Stimulated activated CD8-positive, alpha-beta memory T cell treated with anti-CD3 and anti-CD28 coated beads, Interleukin-4, amount 100 ng/mL, for 24 hours (primary cell): ENCODE data around the gene WDR37.

Experiments used
- DNase-seq: peaks from one replicate; pipeline ENCODE4 v3.0.0-alpha.2; 2020; ENCODE audit warnings: low read depth

WDR37 gene

DNA sequence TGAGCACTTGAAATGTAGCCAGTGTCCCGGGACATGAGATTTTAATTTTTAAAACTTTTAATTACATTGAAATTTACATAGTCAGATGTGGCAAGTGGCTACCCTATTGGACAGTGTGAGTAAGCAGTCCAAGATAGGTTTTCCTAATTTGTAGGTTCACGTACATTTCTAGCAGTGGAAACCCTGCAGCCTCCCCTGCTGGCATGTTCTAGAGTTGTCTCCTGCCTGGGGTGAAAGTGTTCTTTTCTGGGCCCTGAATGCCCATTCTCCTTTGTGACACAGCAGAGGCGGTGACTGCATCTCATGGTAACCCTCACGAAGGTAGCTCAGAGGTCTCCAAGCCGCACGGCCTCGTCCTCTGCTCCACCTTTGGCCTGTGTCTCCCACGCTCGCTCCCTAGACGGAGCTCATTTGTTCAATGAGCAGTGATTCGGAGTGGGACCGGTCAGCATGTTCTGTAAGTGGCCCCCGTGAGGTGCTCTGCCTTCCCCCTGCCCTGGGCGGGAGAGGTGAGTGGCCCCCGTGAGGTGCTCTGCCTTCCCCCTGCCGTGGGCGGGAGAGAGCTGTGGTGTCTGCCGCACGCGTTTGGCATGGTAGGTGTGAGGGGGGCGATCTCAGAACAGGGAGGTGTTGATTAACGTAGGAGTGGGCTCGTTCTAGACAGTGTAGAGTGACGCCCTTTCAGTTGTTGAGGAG lies 18.0 kb downstream of the WDR37 start:
- no peak for DNase-seq

DNA sequence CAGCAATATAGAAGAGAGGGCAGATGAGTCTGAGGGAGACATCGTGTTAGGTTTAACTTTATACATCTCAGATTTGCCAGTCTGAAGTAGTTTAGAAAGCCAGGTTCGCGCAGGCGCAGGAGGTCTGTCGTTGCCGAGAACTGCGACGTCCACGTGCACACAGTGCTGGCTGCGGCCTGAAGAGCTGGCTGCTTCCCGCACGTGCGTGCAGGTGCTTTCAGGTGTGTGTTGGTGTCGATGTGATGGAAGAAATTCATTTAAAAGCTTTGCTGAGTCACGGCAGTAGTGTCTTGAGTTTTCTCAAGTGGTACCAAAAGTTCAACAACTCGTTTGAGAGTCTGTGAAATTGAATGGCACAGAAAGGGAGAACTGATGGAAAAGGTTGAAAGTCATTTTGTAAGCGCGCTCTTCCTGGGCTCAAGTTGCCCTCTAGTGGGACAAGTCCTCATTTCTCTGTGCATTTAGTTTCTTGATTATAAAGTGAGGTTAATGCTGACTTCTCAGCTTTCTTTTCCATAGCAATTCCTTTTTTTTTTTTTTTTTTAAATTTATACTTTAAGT lies 18.6 kb downstream of the WDR37 start:
- no peak for DNase-seq

DNA sequence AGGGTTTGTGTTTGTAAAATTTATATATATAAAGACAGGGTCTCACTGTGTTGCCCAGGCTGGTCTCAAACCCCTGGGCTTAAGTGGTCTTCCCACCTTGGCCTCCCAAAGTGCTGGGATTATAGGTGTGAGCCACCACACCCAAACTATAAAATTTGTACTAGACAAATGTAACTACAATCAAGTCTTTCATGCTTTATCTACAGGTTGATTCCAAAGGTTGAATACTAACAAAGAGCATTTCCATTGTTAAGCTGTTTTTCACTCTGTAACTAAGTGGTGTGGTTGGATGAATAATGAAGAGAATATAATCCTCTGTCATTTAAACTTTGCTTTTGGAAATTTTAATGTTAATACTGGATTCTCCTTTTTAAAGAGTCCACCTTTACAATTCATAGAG lies 22.5 kb downstream of the WDR37 start:
- no peak for DNase-seq

DNA sequence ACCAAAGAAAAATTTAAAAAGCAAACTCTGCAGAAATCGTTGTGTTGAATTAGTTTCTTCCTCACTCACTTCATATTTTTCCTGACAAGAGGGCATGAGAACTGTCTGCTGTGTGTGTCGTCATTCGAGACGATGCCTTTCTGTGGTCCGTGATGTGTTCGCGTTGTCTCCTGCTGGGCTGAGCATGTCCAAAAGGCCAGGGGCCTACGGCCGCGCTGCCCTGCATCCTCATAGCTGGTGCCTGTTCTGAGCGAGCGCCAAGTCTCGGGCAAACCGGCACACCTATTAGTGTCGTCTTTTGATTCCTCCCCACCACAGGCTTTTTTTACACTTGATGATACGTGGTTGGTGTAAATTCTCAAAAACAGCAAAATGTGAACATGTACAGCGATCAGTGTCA lies 27.4 kb downstream of the WDR37 start:
- DNase-seq, result no peak

DNA sequence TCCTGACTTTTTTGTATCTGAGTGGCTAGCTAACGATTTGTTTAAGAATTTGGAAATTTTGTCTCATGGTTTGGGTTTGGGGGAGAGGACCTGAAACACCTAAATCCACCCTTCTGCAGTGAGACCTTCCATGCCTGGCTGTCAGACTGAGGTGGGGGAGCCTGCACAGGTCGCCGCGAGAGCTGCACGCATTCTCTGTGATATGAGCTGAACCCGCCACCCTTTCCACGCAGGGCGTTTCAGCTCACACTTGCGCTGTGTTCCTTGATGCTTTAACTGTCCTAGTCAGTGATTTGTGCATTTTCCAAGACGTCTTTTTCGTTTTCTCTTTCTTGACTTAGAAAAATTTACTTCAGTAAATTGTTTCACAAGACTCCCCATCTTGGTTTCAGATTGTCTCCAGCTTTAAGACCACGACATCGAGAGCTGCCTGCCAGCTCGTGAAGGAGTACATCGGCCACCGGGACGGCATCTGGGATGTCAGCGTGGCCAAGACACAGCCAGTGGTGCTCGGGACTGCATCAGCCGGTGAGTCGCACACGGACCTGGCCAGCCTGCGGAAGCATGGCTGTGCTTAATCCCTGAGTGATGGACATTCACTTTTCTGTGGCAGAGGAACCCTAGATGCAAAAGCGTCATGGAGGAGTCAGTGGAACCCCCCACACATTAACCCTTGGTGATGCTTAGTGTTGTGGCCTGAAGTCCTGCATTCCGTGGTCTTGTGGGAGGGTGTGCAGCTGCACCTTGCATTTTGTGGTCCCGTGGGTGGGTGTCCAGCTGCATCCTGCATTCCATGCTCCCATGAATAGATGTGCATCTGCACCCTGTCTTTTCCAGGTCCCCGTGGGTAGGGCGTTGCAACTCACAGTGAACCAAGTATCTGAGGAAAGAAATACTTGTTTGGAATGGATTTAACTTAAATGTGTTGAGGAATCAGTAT lies 28.1 kb downstream of the WDR37 start:
- DNase-seq, result no peak

DNA sequence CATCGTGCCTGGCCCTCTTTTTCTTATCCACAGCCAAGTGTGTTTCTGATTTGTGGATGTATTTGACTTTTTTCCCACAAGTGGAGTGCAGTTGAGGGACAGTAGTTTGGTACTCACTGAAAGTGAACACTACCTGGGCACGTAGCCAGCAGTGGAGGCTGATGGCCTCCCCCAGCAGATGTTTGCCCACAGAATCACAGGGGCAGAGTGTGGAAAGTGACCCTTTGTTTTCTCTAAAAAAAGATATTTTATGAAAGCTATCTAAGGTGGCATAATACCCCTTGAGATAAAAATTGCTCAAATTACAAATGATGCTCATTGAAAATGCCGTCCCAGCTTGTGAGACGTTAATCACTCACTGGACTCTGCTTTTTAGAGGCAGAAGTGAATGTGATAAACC lies 29.1 kb downstream of the WDR37 start:
- no peak for DNase-seq

DNA sequence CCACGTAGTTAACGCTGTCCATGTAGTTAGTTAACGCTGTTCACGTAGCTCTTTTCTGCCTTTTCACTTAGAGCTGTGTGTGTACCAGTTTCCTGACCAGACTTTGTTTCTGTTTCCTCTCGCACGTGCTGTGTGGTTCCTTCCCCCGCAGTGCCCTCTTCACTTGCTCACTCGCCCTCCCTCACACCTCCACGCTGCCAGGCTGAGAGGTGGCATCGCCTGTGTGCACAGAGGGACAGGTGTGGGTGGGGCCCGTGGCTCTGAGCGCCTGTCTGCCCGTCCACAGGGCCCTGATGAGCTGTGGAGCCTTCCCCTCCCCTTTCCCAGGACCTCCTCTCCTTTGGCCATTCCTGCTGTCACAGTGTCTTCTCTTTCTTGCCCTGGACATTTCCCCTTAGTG lies 30.6 kb downstream of the WDR37 start:
- DNase-seq, result no peak

DNA sequence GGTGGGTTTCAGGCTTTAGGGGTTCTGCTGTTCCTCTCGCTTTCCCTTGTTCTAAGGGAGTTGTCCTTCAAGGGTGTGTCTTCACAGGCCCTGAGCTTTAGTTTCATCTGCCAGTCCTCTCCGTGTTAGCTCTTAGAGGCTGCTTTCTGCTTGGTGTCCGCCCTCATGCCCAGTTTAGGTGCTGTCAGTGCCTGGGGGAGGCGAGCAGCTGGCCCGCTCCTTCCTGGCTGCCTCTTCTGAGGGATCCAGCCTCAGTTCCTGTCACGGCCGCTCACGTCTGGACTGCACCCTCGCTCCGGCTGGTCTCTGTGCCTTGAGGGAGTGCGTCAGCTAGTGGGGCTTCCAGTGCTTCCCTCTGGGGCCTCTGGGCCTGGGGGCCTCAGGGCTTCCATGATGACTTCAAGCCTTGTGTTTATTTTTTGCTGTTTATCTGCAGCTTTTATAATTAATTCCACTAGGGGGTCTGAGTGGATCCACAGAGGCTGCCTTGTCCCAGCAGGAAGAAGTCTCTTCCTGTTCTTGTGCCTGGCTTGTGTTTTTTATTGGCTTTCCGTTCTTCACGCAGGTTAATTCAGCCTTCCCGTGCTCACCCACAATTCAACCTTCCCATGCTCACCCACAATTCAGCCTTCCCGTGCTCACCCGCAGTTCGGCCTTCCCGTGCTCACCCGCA lies 33.0 kb downstream of the WDR37 start:
- no peak for DNase-seq

DNA sequence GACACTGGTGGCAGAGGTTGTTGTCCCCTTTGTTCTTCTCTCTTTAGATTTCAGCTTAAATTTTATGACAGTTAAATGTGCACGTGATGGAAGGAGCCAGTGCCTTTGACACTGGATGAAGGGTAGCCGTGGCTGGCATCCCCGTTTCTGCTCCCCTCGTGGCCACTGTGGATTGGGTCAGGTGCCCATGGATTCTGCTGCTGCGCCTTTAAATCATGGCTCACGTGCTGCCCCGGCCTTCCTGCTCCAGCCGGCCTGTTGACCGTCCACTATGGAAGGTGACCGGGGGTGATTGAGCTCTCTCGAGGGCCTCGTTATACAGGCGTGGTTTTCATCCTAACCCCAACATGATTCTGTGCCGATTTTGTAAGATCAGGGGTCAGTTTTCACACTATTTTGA lies 34.5 kb downstream of the WDR37 start:
- DNase-seq, result no peak

DNA sequence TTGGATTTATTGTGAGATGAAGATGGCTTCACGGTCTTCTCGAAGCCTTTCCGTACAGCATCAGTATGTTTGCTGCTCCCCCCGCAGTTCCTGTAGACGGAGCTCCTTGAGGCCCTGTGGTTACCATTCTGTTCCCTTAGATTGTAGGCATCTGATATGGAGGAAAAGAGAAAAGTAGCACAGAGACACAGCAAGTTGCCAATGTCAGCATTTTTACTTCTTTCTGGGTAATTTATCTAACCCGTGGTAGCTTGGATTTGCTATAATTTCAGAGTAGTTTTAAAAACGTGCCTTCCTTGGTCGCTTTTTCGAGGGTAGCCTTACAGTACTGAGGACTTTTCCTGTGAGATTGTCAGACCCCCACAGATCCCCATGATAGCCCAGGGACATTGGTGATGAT lies 37.5 kb downstream of the WDR37 start:
- no peak for DNase-seq

DNA sequence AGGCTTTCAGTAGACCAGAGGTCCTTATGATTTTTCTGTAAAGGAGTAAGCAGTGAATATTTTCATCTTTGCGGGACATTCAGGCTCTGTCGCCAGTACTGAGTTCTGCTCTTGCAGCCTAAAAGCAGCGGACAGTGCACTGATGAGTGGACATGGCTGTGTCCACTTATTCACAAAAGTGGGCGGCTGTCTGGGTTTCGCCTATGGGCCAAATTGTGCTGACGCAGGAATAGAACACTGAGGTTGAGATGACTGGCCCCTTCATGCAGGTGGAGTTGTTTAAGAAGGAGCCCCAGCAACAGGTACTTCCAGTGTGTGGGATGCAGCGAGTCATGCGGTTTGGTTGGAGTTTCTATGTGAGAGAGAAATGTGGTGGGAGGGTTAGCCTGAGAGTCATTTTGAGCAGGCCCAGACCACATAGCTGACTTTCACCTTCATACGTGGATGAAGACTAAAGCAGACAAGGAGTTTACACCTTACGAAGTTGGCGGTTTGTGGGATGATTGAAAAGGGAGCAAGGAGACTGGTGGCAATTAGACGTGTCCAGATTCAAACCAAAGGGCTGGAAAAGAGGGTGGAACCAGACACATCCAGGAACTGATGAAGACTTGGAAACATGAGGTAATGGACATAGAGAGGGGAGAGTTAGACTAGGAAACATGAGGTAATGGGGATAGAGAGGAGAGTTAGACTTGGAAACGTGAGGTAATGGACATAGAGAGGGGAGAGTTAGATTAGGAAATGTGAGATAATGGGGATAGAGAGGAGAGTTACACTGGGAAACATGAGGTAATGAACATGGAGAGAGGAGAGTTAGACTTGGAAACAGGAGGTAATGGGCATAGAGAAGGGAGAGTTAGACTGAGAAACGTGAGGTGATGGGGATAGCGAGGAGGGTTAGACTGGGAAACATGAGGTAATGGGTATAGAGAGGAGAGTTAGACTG lies 38.2 kb downstream of the WDR37 start:
- peak; percentile 42 for DNase-seq

DNA sequence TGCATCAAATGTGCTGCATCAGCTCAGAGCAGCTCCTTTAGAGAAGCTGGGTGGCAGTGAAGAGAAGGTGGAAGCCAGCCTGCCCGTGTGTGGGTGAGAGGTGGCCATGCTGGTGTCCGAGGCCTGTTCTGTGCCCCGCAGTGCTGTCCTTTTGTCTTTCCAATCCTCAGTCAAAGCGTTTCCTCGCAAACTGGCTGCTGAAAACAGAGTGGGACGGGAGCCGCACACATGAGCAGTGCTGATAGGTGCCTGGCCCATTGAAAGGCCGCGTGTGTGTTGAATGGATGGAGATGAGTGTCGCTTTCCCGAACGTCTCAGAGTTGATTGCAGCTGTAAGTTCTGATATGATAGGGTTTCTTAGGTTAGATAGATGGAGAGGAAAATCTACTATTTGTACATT lies 39.3 kb downstream of the WDR37 start:
- no peak for DNase-seq

DNA sequence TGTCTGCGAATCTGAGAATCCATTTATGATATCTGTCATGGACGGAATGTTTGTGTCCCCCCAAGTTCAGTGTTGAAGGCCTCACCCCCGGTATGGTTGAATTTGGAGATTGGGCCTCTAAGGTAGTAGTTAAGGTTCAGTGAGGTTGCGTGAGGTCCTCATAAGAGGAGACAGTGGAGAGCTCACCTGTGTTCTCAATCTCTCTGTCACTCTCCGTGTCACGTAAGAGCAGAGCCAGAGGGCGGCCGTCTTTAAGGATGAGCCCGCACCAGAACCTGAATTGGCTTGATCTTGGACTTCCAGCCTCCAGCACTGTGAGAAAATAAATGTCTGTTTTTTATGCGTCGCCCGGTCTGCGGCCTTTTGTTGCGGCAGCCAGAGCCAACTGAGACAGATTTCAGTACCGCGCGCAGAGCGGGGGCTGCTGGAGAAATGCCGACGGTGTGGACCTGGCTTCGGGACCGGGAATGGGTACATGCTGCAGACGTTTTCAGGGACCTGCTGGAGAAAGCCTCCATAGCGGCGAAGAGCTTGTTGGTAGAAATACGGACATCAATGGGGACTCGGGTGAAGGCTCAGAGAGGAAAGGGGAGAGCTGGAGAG lies 40.2 kb downstream of the WDR37 start:
- no peak for DNase-seq

DNA sequence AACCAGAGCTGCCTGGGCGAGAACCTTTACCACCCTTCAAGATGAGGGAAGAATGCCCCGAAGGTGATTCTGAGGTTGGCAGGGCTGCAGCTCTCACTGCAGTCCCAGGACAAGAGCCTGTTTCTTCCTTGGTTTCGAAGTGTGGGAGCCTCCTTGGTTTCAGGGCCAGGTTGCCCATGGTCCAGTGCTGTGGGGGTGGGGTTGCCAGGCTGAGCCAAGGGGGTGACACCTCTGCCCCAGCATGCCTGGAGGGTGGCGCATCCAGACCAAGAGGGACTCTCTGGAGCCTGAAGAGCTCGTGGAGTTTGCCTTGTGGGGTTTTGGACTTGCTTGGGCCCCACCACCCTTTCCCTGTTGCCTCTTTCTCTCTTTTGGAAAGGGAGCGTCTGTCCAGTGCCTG lies 41.3 kb downstream of the WDR37 start:
- no peak for DNase-seq

DNA sequence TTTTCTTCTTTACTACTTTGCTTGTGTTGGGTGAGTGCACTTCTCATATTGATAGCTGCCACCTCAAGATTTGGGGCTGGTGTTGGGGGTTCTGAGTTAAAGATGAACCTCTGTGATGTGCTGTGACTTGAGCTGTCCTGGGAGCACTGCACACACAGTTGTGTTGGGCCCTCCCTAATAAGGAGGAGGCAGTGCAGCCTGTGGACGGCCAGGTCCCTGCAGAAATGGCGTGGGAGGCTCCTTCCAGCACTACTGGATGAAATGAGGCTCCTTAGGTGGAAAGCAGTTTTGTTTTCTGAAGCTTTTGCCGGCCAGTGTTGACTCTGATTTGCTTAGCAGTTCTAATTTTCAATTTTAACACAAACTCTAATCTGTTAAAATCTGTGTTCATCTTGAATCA lies 44.0 kb downstream of the WDR37 start:
- DNase-seq, result no peak

DNA sequence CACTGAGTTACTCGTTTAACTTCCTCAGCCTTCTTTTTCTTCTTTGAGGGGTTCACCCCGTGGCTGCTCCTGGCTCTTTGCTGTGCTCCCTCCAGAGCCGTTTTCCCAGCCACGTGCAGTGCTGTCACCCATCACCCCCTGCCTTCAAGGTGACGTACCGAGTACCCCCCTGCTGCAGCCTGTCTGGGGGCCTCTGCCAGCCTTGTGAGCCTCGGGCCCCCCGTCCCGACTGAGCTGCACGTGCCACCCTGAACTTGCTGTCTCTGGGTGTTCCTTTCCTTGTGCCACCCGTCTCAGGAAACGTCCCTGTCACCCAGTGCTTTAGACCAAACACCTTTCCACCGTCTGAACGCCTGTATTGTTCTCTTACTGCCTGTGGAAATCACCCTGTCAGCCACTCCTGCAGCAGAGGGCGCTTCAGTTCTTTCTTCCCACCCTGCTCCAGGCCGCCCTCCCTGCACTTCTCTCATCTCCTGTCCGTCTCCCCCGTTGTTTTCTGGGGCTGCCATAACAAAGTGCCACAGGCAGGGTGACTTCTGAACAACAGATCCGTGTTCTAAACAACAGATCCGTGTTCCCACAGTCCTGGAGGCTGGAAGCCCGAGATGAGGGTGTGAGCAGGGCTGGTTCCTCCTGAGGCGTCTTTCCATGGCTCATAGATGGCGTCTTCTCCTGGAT lies 44.6 kb downstream of the WDR37 start:
- DNase-seq, result no peak

DNA sequence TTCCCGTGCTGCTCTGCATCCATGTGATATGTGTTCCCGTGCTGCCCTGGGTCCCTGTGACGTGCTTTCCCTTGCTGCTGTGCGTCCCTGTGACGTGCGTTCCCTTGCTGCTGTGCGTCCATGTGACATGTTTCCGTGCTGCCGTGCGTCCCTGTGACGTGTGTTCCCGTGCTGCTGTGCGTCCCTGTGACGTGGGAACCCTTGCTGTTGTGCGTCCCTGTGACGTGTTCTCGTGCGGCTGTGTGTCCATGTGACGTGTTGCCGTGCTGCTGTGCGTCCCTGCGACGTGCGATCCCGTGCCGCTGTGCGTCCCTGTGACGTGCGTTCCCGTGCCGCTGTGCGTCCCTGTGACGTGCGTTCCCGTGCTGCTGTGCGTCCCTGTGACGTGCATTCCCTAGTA lies 45.8 kb downstream of the WDR37 start:
- DNase-seq, result no peak

DNA sequence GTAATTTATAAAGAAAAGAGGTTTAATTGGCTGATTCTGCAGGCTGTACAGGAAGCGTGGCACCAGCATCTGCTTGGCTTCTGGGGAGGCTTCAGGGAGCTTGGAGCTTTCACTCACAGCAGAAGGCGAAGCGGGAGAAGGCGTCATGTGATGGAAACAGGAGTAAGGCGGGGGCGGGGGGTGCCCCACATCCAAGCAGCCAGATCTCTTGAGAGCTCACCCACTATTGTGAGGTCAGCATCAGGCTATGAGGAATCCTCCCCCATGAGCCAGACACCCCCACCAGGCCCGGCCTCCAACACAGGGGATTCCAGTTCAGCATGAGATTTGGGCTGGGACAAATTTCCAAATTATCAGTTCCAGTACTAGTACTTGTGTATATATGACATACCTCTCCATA lies 46.2 kb downstream of the WDR37 start:
- peak; percentile 14 for DNase-seq

DNA sequence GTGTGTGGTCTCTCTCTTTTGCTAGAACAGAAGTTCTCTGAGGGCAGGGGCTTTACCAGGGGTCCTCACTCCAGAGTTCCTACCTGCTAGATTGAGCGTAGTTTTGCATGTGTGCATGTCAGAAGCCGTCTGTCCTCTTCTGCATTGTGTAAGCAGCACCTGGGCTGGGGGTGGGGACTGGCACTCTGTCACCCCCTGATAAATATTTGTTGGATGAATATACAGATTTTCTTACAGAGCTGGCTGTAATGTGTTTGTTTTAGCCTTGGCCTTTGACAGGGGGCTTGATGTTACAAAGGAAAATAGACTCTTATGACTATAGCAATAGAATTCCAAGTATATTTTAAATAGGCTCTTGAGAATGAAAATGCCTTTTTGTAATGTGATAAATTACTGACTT lies 46.6 kb downstream of the WDR37 start:
- no peak for DNase-seq

DNA sequence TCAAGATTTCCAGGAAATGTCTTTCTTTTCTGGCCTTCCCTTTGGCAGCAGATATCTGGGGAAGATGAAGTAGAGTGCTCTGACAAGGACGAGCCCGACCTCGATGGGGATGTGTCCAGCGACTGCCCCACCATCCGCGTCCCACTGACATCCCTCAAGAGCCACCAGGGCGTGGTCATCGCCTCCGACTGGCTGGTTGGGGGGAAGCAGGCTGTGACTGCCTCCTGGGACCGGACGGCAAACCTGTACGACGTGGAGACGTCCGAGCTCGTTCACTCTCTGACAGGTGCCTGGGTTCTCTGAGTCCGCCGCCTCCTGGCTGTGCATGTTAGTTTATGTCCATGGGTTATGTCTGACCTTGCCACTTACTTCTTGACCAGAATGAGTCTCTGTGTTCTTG lies 47.4 kb downstream of the WDR37 start:
- no peak for DNase-seq

DNA sequence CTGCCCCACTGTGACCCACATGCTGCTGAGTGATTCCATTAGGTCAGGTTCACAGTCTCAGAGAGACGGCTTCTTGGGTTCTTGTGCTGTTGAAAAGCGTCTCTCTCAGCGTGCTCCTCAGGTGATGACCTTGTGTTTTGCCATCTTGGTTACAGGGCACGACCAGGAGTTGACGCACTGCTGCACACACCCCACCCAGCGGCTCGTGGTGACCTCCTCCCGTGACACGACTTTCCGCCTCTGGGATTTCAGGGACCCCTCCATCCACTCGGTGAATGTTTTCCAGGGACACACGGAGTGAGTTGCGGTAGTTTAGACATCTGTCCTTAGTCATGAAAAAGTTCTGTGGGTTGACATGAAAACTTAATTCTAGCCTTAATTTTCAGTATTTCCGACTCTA lies 48.8 kb downstream of the WDR37 start:
- DNase-seq, result no peak
